A673 (cell line): ENCODE results near the gene CHRND. TPM values are rescaled to one million over a fixed set of nuclear protein-coding genes. Genes with fewer than 3 reads are reported as not detected.

Experiments used
- BruUV-seq: library from RNA; stranded (reverse); fragments of 400-500 nt; replicated peaks from 2 replicates; lab custom pipeline; 2021; lab: Mats Ljungman, UMichigan
- CTCF ChIA-PET: fragments of 300-600 bp; sonication (Branson Sonifier 250); formaldehyde crosslinking; loops from one replicate; lab custom pipeline; 2022; ENCODE audit warnings: antibody characterized with exemption; lab: Charles Lee
- POLR2A ChIA-PET: fragments of 300-600 bp; sonication (Branson Sonifier 250); formaldehyde crosslinking; loops from one replicate; lab custom pipeline; 2022; ENCODE audit warnings: antibody characterized with exemption; ENCODE audit not compliant: low non-redundant PET; lab: Charles Lee
- DNase-seq: peaks from one replicate; pipeline ENCODE4 v3.0.0-alpha.2; 2015; ENCODE audit warnings: low spot score
- H3K27ac ChIP-seq: fragments of 200-600 bp; sonication (generic); 2 replicates; pipeline ENCODE4 v1.5.1; 2016; ENCODE audit warnings: mixed run types, low read depth, mild to moderate bottlenecking, mixed read lengths, antibody characterized with exemption, low read length; ENCODE audit not compliant: poor library complexity, severe bottlenecking
- H3K27me3 ChIP-seq: fragments of 200-600 bp; sonication (generic); replicated peaks from 2 replicates; pipeline ENCODE4 v1.6.1; 2017; ENCODE audit warnings: mixed run types, low read depth, mild to moderate bottlenecking, mixed read lengths, antibody characterized with exemption, low read length; ENCODE audit not compliant: insufficient read depth, poor library complexity
- H3K36me3 ChIP-seq: fragments of 200-600 bp; sonication (generic); 2 replicates; pipeline ENCODE4 v1.6.1; 2016; ENCODE audit warnings: mixed run types, mild to moderate bottlenecking, mixed read lengths, antibody characterized with exemption, low read length; ENCODE audit not compliant: insufficient read depth, poor library complexity, severe bottlenecking
- H3K4me1 ChIP-seq: fragments of 200-600 bp; sonication (generic); 2 replicates; pipeline ENCODE4 v1.6.1; 2017; ENCODE audit warnings: mixed run types, mild to moderate bottlenecking, mixed read lengths, antibody characterized with exemption, low read length; ENCODE audit not compliant: insufficient read depth, poor library complexity, severe bottlenecking
- H3K4me3 ChIP-seq: fragments of 200-600 bp; sonication (generic); 2 replicates; pipeline ENCODE4 v1.5.1; 2016; ENCODE audit warnings: low read depth, mixed run types, mild to moderate bottlenecking, mixed read lengths, low read length; ENCODE audit not compliant: poor library complexity, severe bottlenecking
- H3K9me3 ChIP-seq: fragments of 200-600 bp; sonication (generic); 2 replicates; pipeline ENCODE4 v1.6.1; 2016; ENCODE audit warnings: mixed run types, low read depth, mild to moderate bottlenecking, mixed read lengths, antibody characterized with exemption, low read length; ENCODE audit not compliant: poor library complexity, severe bottlenecking
- CTCF ChIP-seq: fragments of 300-800, 200-600 bp; sonication (generic); conservative IDR thresholded peaks from 2 replicates; pipeline ENCODE4 v1.5.1; 2017; ENCODE audit warnings: low read depth, mild to moderate bottlenecking, antibody characterized with exemption, low read length, moderate library complexity, mixed read lengths
- EZH2 ChIP-seq: fragments of 200-600 bp; sonication (generic); IDR thresholded peaks from 2 replicates; pipeline ENCODE4 v1.6.1; 2017; ENCODE audit warnings: borderline replicate concordance, low read depth, mild to moderate bottlenecking, mixed read lengths, antibody characterized with exemption, low read length; ENCODE audit not compliant: poor library complexity, severe bottlenecking
- intact Hi-C: fragments of 100-400 bp; cut with micrococcal nuclease; formaldehyde crosslinking; loops from one replicate; pipeline ENCODE4 v1.10.0; 2022; ENCODE audit not compliant: unreplicated experiment
- total RNA-seq: library from RNA; stranded (reverse); gene quantifications from 2 replicates; pipeline ENCODE4 v1.2.3, GENCODE V29; 2021

CHRND gene
- total RNA-seq, 1 experiment from 2014 or later: not detected

- intact Hi-C loops: no loop called here
- TF ChIP-seq CTCF: no peak
- TF ChIP-seq EZH2: no peak
- Histone ChIP-seq H3K27ac (no peak overlapping the region), H3K27me3 (no peaks in the 10 kb centered on the region), H3K4me3 (no peak overlapping the region), H3K9me3 (no peaks in the 10 kb centered on the region), H3K4me1 (no peaks in the 10 kb centered on the region), H3K36me3 (no peaks in the 10 kb centered on the region)
- no peak for DNase-seq
- no TSS peak for BruUV-seq
- POLR2A ChIA-PET: no interaction called here
- CTCF ChIA-PET: no interaction called here
Observed at GRCh38 chr2:232576995-232577394, 51.0 kb downstream of the CHRND start.

GRCh38 chr2:232577841-232578240 lies 51.9 kb downstream of the CHRND start:
- no peak for DNase-seq
- Histone ChIP-seq H3K4me1 (no peaks in the 10 kb centered on the region), H3K36me3 (no peaks in the 10 kb centered on the region), H3K4me3 (no peak overlapping the region), H3K27ac (no peak overlapping the region), H3K9me3 (no peaks in the 10 kb centered on the region), H3K27me3 (no peaks in the 10 kb centered on the region)
- ChIA-PET POLR2A (no interaction called here), CTCF (no interaction called here)
- BruUV-seq: no TSS peak
- intact Hi-C loops: no loop called here
- TF ChIP-seq CTCF (no peak), EZH2 (no peak)

GRCh38 chr2:232578626-232579025 lies 52.7 kb downstream of the CHRND start:
- H3K9me3 ChIP-seq: no peaks in the 10 kb centered on the region
- TF ChIP-seq EZH2 (no peak), CTCF (no peak)
- CTCF ChIA-PET: no interaction called here
- no peaks in the 10 kb centered on the region for H3K4me1 ChIP-seq
- no peaks in the 10 kb centered on the region for H3K36me3 ChIP-seq
- H3K27ac ChIP-seq: no peak overlapping the region
- intact Hi-C loops: no loop called here
- no peak for DNase-seq
- H3K27me3 ChIP-seq: no peaks in the 10 kb centered on the region
- no TSS peak for BruUV-seq
- H3K4me3 ChIP-seq: no peak overlapping the region
- POLR2A ChIA-PET: no interaction called here
